Measurements from ENCODE around the gene PACRG. TPM values are rescaled to one million over a fixed set of nuclear protein-coding genes. Genes with fewer than 3 reads are reported as not detected.

Gene PACRG
- total RNA-seq, 1 experiment from 2014 or later = 0.26 TPM

DNA sequence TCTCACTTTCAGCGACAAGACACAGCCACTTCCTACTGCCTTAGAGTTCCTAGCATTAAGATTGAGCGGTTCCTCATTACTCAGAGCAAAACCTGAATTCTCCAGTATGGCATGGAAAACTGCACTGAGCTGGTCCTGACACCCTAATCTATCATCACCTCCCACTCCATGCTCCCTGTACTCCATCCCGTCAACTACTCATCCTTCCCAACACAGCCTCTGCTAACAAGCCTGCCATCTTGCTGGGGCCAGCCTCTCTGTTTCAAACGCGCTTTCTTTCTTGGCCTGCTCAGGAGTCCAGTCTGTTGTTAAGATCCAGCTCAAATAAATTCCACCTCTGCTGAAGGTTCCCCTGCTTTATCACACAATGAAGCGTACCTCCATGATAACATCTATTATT, 12.2 kb upstream of the PACRG start:
- H3K9me3 Mint-ChIP-seq = peaks cover 3 to 5% of the 10 kb centered on the region in 2 experiments; a peak in 4 of 5 replicates
- H4K91ac ChIP-seq (ENCODE audit: insufficient read length, low read depth, low read length) = no peak overlapping the region
- no peak for DNase-seq
- no peak overlapping the region for H4K8ac ChIP-seq (replicated peaks; ENCODE audit: insufficient read length, low read depth, low read length)
- no peak overlapping the region for H2BK15ac ChIP-seq (ENCODE audit: low read depth, low read length)
- no peak overlapping the region for H4K5ac ChIP-seq (ENCODE audit: insufficient read length, low read depth, low read length)
- no peak overlapping the region for H3K27ac ChIP-seq (ENCODE audit: insufficient read length, low read depth, low read length)
- no peak overlapping the region for H2BK12ac ChIP-seq (ENCODE audit: insufficient read length, low read depth, low read length)
- H2BK20ac ChIP-seq (ENCODE audit: low read depth, low read length, poor library complexity, severe bottlenecking) = no peak overlapping the region
- H2AK5ac ChIP-seq (ENCODE audit: insufficient read length, low read length) = no peak overlapping the region
- no peak overlapping the region; a peak in 1 of 7 replicates for H3K27ac Mint-ChIP-seq
- H3K23ac ChIP-seq (ENCODE audit: insufficient read length, low read depth, low read length) = no peak overlapping the region
- no peak overlapping the region for H3K4ac ChIP-seq (ENCODE audit: low read depth, low read length)
- WGBS (ENCODE audit: extremely low coverage, insufficient read length, low lambda C conversion rate) = no CpG with 5 or more reads among the region's 6 CpGs
- no peak overlapping the region for H2BK5ac ChIP-seq (ENCODE audit: insufficient read length, low read length)
- no peaks in the 10 kb centered on the region for H3K27me3 Mint-ChIP-seq (ENCODE audit: low read depth)
- H3K4me1 ChIP-seq (ENCODE audit: insufficient read depth, low read length) = no peaks in the 10 kb centered on the region
- TF ChIP-seq CTCF (conservative IDR thresholded peaks at IDR 0.05) = no peak
- peaks cover 19 to 21% of the 10 kb centered on the region in 2 experiments for H3K4me1 Mint-ChIP-seq
- H2BK120ac ChIP-seq (ENCODE audit: low read depth, low read length, poor library complexity, severe bottlenecking) = no peak overlapping the region
- no peaks in the 10 kb centered on the region for H3K23me2 ChIP-seq (ENCODE audit: insufficient read length, low read depth, low read length, poor library complexity, severe bottlenecking)
- H3K79me1 ChIP-seq (ENCODE audit: insufficient read depth, low read depth, low read length, poor library complexity, severe bottlenecking) = no peaks in the 10 kb centered on the region
- no peaks in the 10 kb centered on the region for H4K20me1 ChIP-seq (ENCODE audit: control insufficient read depth, insufficient read depth, insufficient read length)
- H3K4me2 ChIP-seq (ENCODE audit: insufficient read depth, insufficient read length, low read length) = no peak overlapping the region
- no peak overlapping the region for H3K9ac ChIP-seq (ENCODE audit: extremely low read depth, insufficient read length, low read length)
- H3K79me2 ChIP-seq (ENCODE audit: insufficient read depth, low read length) = no peaks in the 10 kb centered on the region
- H3T11ph ChIP-seq (ENCODE audit: low read length) = no peak overlapping the region
- no peaks in the 10 kb centered on the region for H3K9me3 ChIP-seq (ENCODE audit: control insufficient read depth, low read depth, low read length)
- no peak overlapping the region for H3K56ac ChIP-seq (ENCODE audit: insufficient read length, low read depth, low read length)
- no peaks in the 10 kb centered on the region for H3K27me3 ChIP-seq (ENCODE audit: insufficient read depth, low read length)
- no peak overlapping the region for H3K14ac ChIP-seq (ENCODE audit: insufficient read depth, low read length)
- no peak overlapping the region for H2AFZ ChIP-seq (ENCODE audit: low read length)
- no peak overlapping the region for H3K18ac ChIP-seq (ENCODE audit: insufficient read length, low read depth, low read length)
- no peak overlapping the region for H3K4me3 Mint-ChIP-seq
- H3K36me3 Mint-ChIP-seq (ENCODE audit: insufficient read depth in 1 of 3, low read depth in 3 of 3) = peaks cover 0 to 7% (median 2%) of the 10 kb centered on the region in 3 experiments; a peak in 3 of 7 replicates
